ENCODE measurements around the gene GRM7.

GRM7 gene

GRCh38 chr3:6965881-6966280 is 105.0 kb downstream of the GRM7 start:
- DNase-seq (ENCODE audit: low read depth in 1 of 2, low spot score in 1 of 2): no peak

GRCh38 chr3:6971933-6972332 is 111.0 kb downstream of the GRM7 start:
- DNase-seq (ENCODE audit: low read depth in 1 of 2, low spot score in 1 of 2): no peak

- no peak for DNase-seq (ENCODE audit: low read depth in 1 of 2, low spot score in 1 of 2)
These were observed 124.9 kb downstream of the GRM7 start for GRCh38 chr3:6985848-6986247.

- DNase-seq (ENCODE audit: low read depth in 1 of 2, low spot score in 1 of 2): no peak
These were observed 128.8 kb downstream of the GRM7 start for GRCh38 chr3:6989608-6990291.

- DNase-seq (ENCODE audit: low read depth in 1 of 2, low spot score in 1 of 2): no peak
These were observed 133.3 kb downstream of the GRM7 start for GRCh38 chr3:6994081-6994668.

GRCh38 chr3:7000501-7000900 is 139.6 kb downstream of the GRM7 start:
- no peak for DNase-seq (ENCODE audit: low read depth in 1 of 2, low spot score in 1 of 2)

- DNase-seq (ENCODE audit: low read depth in 1 of 2, low spot score in 1 of 2): no peak
These were observed 140.5 kb downstream of the GRM7 start for GRCh38 chr3:7001370-7001769.

GRCh38 chr3:7015683-7016440 is 154.9 kb downstream of the GRM7 start:
- DNase-seq (ENCODE audit: low read depth in 1 of 2, low spot score in 1 of 2): no peak

- no peak for DNase-seq (ENCODE audit: low read depth in 1 of 2, low spot score in 1 of 2)
These were observed 164.8 kb downstream of the GRM7 start for GRCh38 chr3:7025581-7026300.

GRCh38 chr3:7029562-7029961 is 168.6 kb downstream of the GRM7 start:
- DNase-seq (ENCODE audit: low read depth in 1 of 2, low spot score in 1 of 2): no peak

- DNase-seq (ENCODE audit: low read depth in 1 of 2, low spot score in 1 of 2): no peak
These were observed 177.5 kb downstream of the GRM7 start for GRCh38 chr3:7038394-7038793.

- DNase-seq (ENCODE audit: low read depth in 1 of 2, low spot score in 1 of 2): no peak
These were observed 201.8 kb downstream of the GRM7 start for GRCh38 chr3:7062714-7063113.

GRCh38 chr3:7070461-7070860 is 209.5 kb downstream of the GRM7 start:
- no peak for DNase-seq (ENCODE audit: low read depth in 1 of 2, low spot score in 1 of 2)

GRCh38 chr3:7074217-7074616 is 213.3 kb downstream of the GRM7 start:
- no peak for DNase-seq (ENCODE audit: low read depth in 1 of 2, low spot score in 1 of 2)

- no peak for DNase-seq (ENCODE audit: low read depth in 1 of 2, low spot score in 1 of 2)
These were observed 214.2 kb downstream of the GRM7 start for GRCh38 chr3:7075117-7075516.

GRCh38 chr3:7075901-7076300 is 215.0 kb downstream of the GRM7 start:
- DNase-seq (ENCODE audit: low read depth in 1 of 2, low spot score in 1 of 2): no peak

GRCh38 chr3:7082244-7082643 is 221.3 kb downstream of the GRM7 start:
- no peak for DNase-seq (ENCODE audit: low read depth in 1 of 2, low spot score in 1 of 2)

GRCh38 chr3:7086417-7086816 is 225.5 kb downstream of the GRM7 start:
- DNase-seq (ENCODE audit: low read depth in 1 of 2, low spot score in 1 of 2): no peak

- DNase-seq (ENCODE audit: low read depth in 1 of 2, low spot score in 1 of 2): no peak
These were observed 234.2 kb downstream of the GRM7 start for GRCh38 chr3:7095116-7095515.

GRCh38 chr3:7100136-7100535 is 239.2 kb downstream of the GRM7 start:
- no peak for DNase-seq (ENCODE audit: low read depth in 1 of 2, low spot score in 1 of 2)

- DNase-seq (ENCODE audit: low read depth in 1 of 2, low spot score in 1 of 2): no peak
These were observed 245.7 kb downstream of the GRM7 start for GRCh38 chr3:7106635-7107034.

Measured in stimulated activated CD4-positive, alpha-beta T cell treated with anti-CD3 and anti-CD28 coated beads, Interleukin-15, amount 100 ng/mL, for 1 hour (primary cell).